ENCODE measurements around the gene SARDH. TPM values are rescaled to one million over a fixed set of nuclear protein-coding genes. Genes with fewer than 3 reads are reported as not detected.

SARDH gene
- total and polyA plus RNA-seq, 2 of the 8 experiments (the other 6 are each of a cell fraction or from before 2014, with no cell fraction given): 6.4 to 7.4 TPM

- no peaks in the 10 kb centered on the region for H3K79me2 ChIP-seq (ENCODE audit: control insufficient read depth in 1 of 2, insufficient read depth in 2 of 2, low read length in 2 of 2)
- no peak overlapping the region for H2BK5ac ChIP-seq (ENCODE audit: low read depth, low read length)
- H2BK20ac ChIP-seq (ENCODE audit: low read length): no peak overlapping the region
- H4K8ac ChIP-seq (ENCODE audit: extremely low read depth, insufficient read depth, low read length): no peak overlapping the region
- WGBS, 2 experiments (ENCODE audit: extremely low coverage in 1 of 2, insufficient coverage in 1 of 2, insufficient read length in 1 of 2, insufficient replicate concordance in 2 of 2, low coverage in 1 of 2, low lambda C conversion rate in 2 of 2, missing lambda C conversion rate in 1 of 2): 94% methylated on average over 2 of the region's 2 CpGs; no CpG with 5 or more reads in 1 of the 2 experiments
- H3K4me2 ChIP-seq (ENCODE audit: insufficient read depth in 1 of 2, low read depth in 2 of 2, low read length in 2 of 2): no peak overlapping the region
- TF ChIP-seq CEBPB (IDR thresholded peaks at IDR 0.05; ENCODE audit: low read depth, low read length): no peak
- no peak for TF ChIP-seq YY1 (IDR thresholded peaks at IDR 0.05; ENCODE audit: low read depth, low read length)
- TF ChIP-seq NANOG (IDR thresholded peaks at IDR 0.05; ENCODE audit: insufficient read depth, low read depth, low read length, poor library complexity, severe bottlenecking): no peak
- no peak for TF ChIP-seq SIRT6 (IDR thresholded peaks at IDR 0.05; ENCODE audit: low read length)
- no peak for TF ChIP-seq TAF7 (optimal IDR thresholded peaks at IDR 0.05; ENCODE audit: borderline replicate concordance, low read depth, low read length)
- TF ChIP-seq ASH2L (IDR thresholded peaks at IDR 0.05; ENCODE audit: low read length): no peak
- no peak for TF ChIP-seq SP2 (IDR thresholded peaks at IDR 0.05; ENCODE audit: low read length)
- no peak for TF ChIP-seq EP300 (IDR thresholded peaks at IDR 0.05; ENCODE audit: borderline replicate concordance in 1 of 2, low read depth in 2 of 2, low read length in 2 of 2)
- no peak for TF ChIP-seq HDAC2 (IDR thresholded peaks at IDR 0.05; ENCODE audit: borderline replicate concordance in 1 of 2, low read depth in 2 of 2, low read length in 2 of 2)
- no peak for TF ChIP-seq CHD1 (IDR thresholded peaks at IDR 0.05; ENCODE audit: low read depth, low read length)
- TF ChIP-seq SIX5 (IDR thresholded peaks at IDR 0.05; ENCODE audit: low read depth, low read length): no peak
- TF ChIP-seq KDM5A (IDR thresholded peaks at IDR 0.05; ENCODE audit: low read length): no peak
- TF ChIP-seq GABPA (IDR thresholded peaks at IDR 0.05; ENCODE audit: borderline replicate concordance, insufficient read depth, low read length): no peak
- CTCF ChIA-PET (ENCODE audit: partially characterized antibody): interaction anchor here (2.5 to 6.5 kb wide), 2 partner anchors 8 to 220 kb away, joined by 6 to 30 read pairs; no protein-coding TSS in a partner anchor
- H3K23ac ChIP-seq (ENCODE audit: insufficient read length): no peak overlapping the region
- no peak overlapping the region for H2AFZ ChIP-seq (ENCODE audit: low read length)
- no peak overlapping the region for H3K4me3 ChIP-seq (ENCODE audit: extremely low read depth in 1 of 4, insufficient read depth in 2 of 4, low read depth in 3 of 4, low read length in 4 of 4)
- POLR2A ChIA-PET (ENCODE audit: partially characterized antibody): no interaction called here
- H2AK5ac ChIP-seq (ENCODE audit: low read depth, low read length): no peak overlapping the region
- H2BK12ac ChIP-seq (ENCODE audit: low read depth, low read length): no peak overlapping the region
- H3K9me3 ChIP-seq (ENCODE audit: insufficient read depth in 2 of 2, low read depth in 1 of 2, low read length in 1 of 2): no peaks in the 10 kb centered on the region
- H4K20me1 ChIP-seq (replicated peaks in 1 of 2; ENCODE audit: control insufficient read depth in 1 of 2, insufficient read depth in 2 of 2, low read length in 2 of 2): peaks cover 0 to 7% of the 10 kb centered on the region in 2 experiments
- no peaks in the 10 kb centered on the region for H3K27me3 ChIP-seq (replicated peaks in 1 of 4; ENCODE audit: control insufficient read depth in 3 of 4, extremely low read depth in 1 of 4, insufficient read depth in 3 of 4, low read length in 3 of 4)
- no peaks in the 10 kb centered on the region for H3K4me1 ChIP-seq (replicated peaks in 1 of 4; ENCODE audit: control insufficient read depth in 3 of 4, insufficient read depth in 4 of 4, low read length in 3 of 4)
- no peak overlapping the region for H2BK120ac ChIP-seq (replicated peaks; ENCODE audit: low read depth, low read length)
- H3K27ac ChIP-seq (ENCODE audit: low read depth, low read length): no peak overlapping the region
- H3K36me3 ChIP-seq (ENCODE audit: control insufficient read depth in 2 of 4, insufficient read depth in 4 of 4, low read length in 3 of 4): peaks cover 3 to 20% (median 12%) of the 10 kb centered on the region in 4 experiments; a peak in 6 of 8 replicates
- H4K91ac ChIP-seq (replicated peaks; ENCODE audit: insufficient read length, low read length): no peak overlapping the region
- no peak overlapping the region for H3K4ac ChIP-seq (replicated peaks; ENCODE audit: insufficient read length, low read depth, low read length)
- H4K5ac ChIP-seq (ENCODE audit: insufficient read length, low read depth, low read length): no peak overlapping the region
- no peak overlapping the region for H3K18ac ChIP-seq (ENCODE audit: extremely low read depth, low read length)
- no peak overlapping the region for H3K56ac ChIP-seq (replicated peaks; ENCODE audit: insufficient read length, low read depth, low read length)
- no peak overlapping the region for H2BK15ac ChIP-seq (ENCODE audit: low read length)
- no peaks in the 10 kb centered on the region for H3K23me2 ChIP-seq (ENCODE audit: low read depth, low read length)
- no peak overlapping the region for H3K14ac ChIP-seq (ENCODE audit: insufficient read length)
- no peaks in the 10 kb centered on the region for H3K79me1 ChIP-seq (ENCODE audit: low read depth, low read length)
- H3K9ac ChIP-seq (replicated peaks in 1 of 4; ENCODE audit: extremely low read depth in 1 of 4, low read depth in 3 of 4, low read length in 3 of 4): no peak overlapping the region
- DNase-seq (ENCODE audit: low read depth in 1 of 2, low spot score in 2 of 2) (no peak), FAIRE-seq (no peak)
These were observed 37.1 kb upstream of the SARDH start for GRCh38 chr9:133775291-133775690.
